Regular cardiac myocyte (primary cell): ENCODE results near the gene MCM9. TPM values are rescaled to one million over a fixed set of nuclear protein-coding genes. Genes with fewer than 3 reads are reported as not detected.

ENCODE experiments used
- total RNA-seq: library from RNA; depleted of rRNA; stranded (reverse); fragments of >200 nt; gene quantifications from 2 replicates; pipeline ENCODE4 v1.2.3, GENCODE V29; 2014

The MCM9 gene
- 13.2 and 14.2 TPM in 2 replicates for total RNA-seq

DNA sequence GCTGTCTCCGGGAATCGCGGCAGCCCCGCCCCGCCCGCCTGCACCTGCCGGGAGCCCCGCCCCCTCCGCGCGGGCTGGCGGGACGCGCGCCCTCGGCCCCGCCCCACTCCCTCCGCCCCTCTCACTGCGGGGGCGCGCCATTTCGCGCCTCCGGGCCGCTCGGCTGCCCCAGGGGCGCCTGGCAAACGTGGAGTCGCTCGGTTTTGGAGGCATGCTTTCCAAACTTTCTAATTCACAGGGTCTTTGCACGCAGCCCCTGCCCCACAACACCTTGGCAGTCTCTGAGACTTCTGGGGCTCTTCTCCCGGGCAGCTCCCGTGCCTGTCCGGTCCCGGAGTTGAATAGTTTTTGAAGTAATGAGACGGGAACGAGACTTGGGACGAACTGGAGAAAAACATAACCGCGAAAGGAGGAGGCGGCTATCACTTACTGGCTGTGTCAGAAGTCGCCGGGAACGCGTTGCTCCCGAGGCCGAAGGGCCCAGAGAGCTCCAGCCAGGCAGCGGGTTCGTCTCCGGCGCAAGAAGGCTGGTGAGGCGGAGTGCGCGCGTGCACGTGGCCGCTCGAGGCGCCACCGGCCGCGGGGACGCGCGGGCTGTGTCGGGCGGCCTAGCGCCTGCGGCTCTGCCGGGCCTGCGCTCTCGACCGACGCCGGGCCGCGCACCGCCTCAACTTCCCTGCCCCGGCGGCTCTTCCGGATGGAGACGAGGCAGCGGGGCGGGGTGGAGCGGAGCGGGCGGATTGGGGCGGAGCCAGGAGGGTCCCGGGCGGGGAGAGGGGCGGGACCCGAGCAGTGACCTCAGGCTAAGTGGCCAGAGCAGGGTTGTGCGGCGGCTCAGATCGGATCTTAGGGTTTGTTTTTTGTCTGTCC is at the start of gene MCM9:
Gene MCM9 (minus strand): TSS at position 699 of the 870 bp plus-strand sequence. CDS start 3,436 bp downstream, outside the sequence.

DNA sequence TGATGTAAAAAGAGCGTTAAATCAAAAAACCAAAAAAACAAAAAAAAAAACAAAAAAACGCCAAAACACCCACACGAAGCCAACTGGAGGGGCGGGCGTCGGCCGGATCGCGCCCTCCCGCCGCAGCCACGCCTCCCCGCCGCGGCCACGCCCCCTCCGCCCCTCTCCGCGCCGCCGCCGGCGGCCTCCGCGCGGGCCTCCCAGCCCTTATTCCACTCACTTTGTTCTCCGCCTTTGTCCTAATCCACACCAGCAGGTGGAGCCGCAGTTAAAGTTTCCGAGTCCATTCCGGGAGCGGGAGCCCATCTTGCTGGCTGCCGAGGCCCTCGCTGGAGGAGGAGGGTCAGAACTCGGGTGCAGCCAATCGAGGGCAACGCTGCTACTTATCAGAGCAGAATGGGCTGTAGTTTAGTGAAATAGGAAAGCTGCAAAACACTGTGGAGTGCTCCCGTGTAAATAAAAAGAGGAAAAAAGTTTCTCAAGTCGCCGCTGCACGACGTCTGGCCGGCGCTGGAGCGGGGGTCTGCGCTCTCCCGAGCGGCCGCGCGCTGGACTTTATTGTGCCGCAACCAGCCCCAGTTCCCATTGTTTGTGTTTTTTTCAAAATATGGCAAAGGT is 41.0 kb downstream of the MCM9 start, which contains the start of gene ASF1A:
Gene ASF1A (plus strand): TSS at position 346 of the 618 bp plus-strand sequence. CDS start 262 bp downstream, at position 608.

Other genes starting within 250 kb of the MCM9 start
- 11.8 and 15.9 TPM in 2 replicates for gene ASF1A, start 41.0 kb downstream of the MCM9 start, total RNA-seq
- 0.19 and 0.85 TPM in 2 replicates for gene FAM184A, start 143.5 kb upstream of the MCM9 start, total RNA-seq